NCI-H526 treated with DMSO at 0.1 percent for 48 hours (cell line): ENCODE results near the gene TMC8.
"Not testable (repeated sequence)": the region's sequence is repeated elsewhere in the genome, so short reads cannot be mapped to it uniquely, and the experiment has no call there.

Experiments used
- DNase-seq: peaks from one replicate; lab custom pipeline; 2025; lab: John Stamatoyannopoulos, UW

Gene TMC8

GRCh38 chr17:78110363-78111015, 20.1 kb upstream of the TMC8 start:
- DNase-seq, result no peak

- no peak for DNase-seq
These were observed 19.4 kb upstream of the TMC8 start for GRCh38 chr17:78111016-78111726.

GRCh38 chr17:78111727-78112517, 18.6 kb upstream of the TMC8 start:
- DNase-seq, result no peak

GRCh38 chr17:78112518-78113471, 17.8 kb upstream of the TMC8 start:
- peak; percentile 61 for DNase-seq

- DNase-seq, result no peak
These were observed 16.5 kb upstream of the TMC8 start for GRCh38 chr17:78113804-78114785.

- no peak for DNase-seq
These were observed 15.5 kb upstream of the TMC8 start for GRCh38 chr17:78114831-78115723.

- not testable (repeated sequence) for DNase-seq
These were observed 14.8 kb upstream of the TMC8 start for GRCh38 chr17:78115803-78116202.

- DNase-seq, result no peak
These were observed 14.2 kb upstream of the TMC8 start for GRCh38 chr17:78116411-78116810.

- DNase-seq, result peak; percentile 51
These were observed 13.3 kb upstream of the TMC8 start for GRCh38 chr17:78117027-78117981.

- DNase-seq, result no peak
These were observed 11.8 kb upstream of the TMC8 start for GRCh38 chr17:78118801-78119241.

GRCh38 chr17:78120537-78120936, 10.0 kb upstream of the TMC8 start:
- DNase-seq, result no peak

- no peak for DNase-seq
These were observed 9.4 kb upstream of the TMC8 start for GRCh38 chr17:78120971-78121800.

- DNase-seq, result no peak
These were observed 8.8 kb upstream of the TMC8 start for GRCh38 chr17:78121801-78122215.

- no peak for DNase-seq
These were observed 8.2 kb upstream of the TMC8 start for GRCh38 chr17:78122216-78122930.

GRCh38 chr17:78122931-78123249, 7.7 kb upstream of the TMC8 start:
- no peak for DNase-seq

- DNase-seq, result no peak
These were observed 7.2 kb upstream of the TMC8 start for GRCh38 chr17:78123258-78123929.
